GM19239 (cell line): Measurements from ENCODE around the gene GPR119.
"Not testable (repeated sequence)": the region's sequence is repeated elsewhere in the genome, so short reads cannot be mapped to it uniquely, and the experiment has no call there.

ENCODE experiments used
- DNase-seq: peaks from one replicate; pipeline ENCODE4 v3.0.0; 2011; ENCODE audit warnings: low spot score; ENCODE audit not compliant: insufficient read length
- FAIRE-seq: peaks from 2 replicates; lab custom pipeline; 2011; peaks lifted over from hg19 to GRCh38; lab: Jason Lieb, UNC

The GPR119 gene

GRCh38 chrX:130385520-130385919 lies at the start of gene GPR119:
Gene GPR119 (minus strand): TSS chrX:130385674. CDS start chrX:130385447, 227 bp downstream.
- FAIRE-seq (no peak), DNase-seq (no peak)

GRCh38 chrX:130429236-130429635 lies 43.8 kb upstream of the GPR119 start:
- not testable (repeated sequence) for FAIRE-seq

GRCh38 chrX:130426531-130426930 lies 41.1 kb upstream of the GPR119 start:
- FAIRE-seq: no peak
- no peak for DNase-seq

More at GRCh38 chrX:130429236-130429635, 43.8 kb upstream of the GPR119 start:
- DNase-seq: not testable (repeated sequence)

GRCh38 chrX:130419263-130419662 lies 33.8 kb upstream of the GPR119 start:
- DNase-seq (no peak), FAIRE-seq (peak; percentile 86)

- DNase-seq (no peak), FAIRE-seq (peak; percentile 80)
Observed at GRCh38 chrX:130418740-130419139, 33.3 kb upstream of the GPR119 start.

GRCh38 chrX:130418066-130418465 lies 32.6 kb upstream of the GPR119 start:
- peak; percentile 88 for FAIRE-seq

GRCh38 chrX:130416785-130417184 lies 31.3 kb upstream of the GPR119 start:
- FAIRE-seq (no peak), DNase-seq (no peak)

More at GRCh38 chrX:130418066-130418465, 32.6 kb upstream of the GPR119 start:
- no peak for DNase-seq

- FAIRE-seq (no peak), DNase-seq (no peak)
Observed at GRCh38 chrX:130415201-130415600, 29.7 kb upstream of the GPR119 start.

GRCh38 chrX:130414800-130415199 lies 29.3 kb upstream of the GPR119 start:
- no peak for FAIRE-seq
- DNase-seq: no peak

- DNase-seq (no peak), FAIRE-seq (no peak)
Observed at GRCh38 chrX:130413415-130413814, 27.9 kb upstream of the GPR119 start.

GRCh38 chrX:130402208-130402684 lies 16.8 kb upstream of the GPR119 start:
- FAIRE-seq: peak; percentile 82

GRCh38 chrX:130401415-130402207 lies 16.1 kb upstream of the GPR119 start, which contains the start of gene RBMX2:
Gene RBMX2 (plus strand): TSS chrX:130401987. CDS start chrX:130402033, 46 bp downstream.
- peak; percentile 96 for FAIRE-seq
- DNase-seq: peak; percentile 65

More at GRCh38 chrX:130402208-130402684, 16.8 kb upstream of the GPR119 start:
- no peak for DNase-seq

GRCh38 chrX:130395341-130395740 lies 9.9 kb upstream of the GPR119 start:
- DNase-seq (no peak), FAIRE-seq (no peak)

- peak; percentile 31 for FAIRE-seq
- DNase-seq: no peak
Observed at GRCh38 chrX:130393451-130394074, 8.1 kb upstream of the GPR119 start.

- FAIRE-seq (no peak), DNase-seq (no peak)
Observed at GRCh38 chrX:130386408-130386808, 934 bp upstream of the GPR119 start.

GRCh38 chrX:130378024-130378669 lies 7.3 kb downstream of the GPR119 start:
- DNase-seq (no peak), FAIRE-seq (no peak)

GRCh38 chrX:130376077-130376476 lies 9.4 kb downstream of the GPR119 start:
- no peak for DNase-seq
- FAIRE-seq: no peak

GRCh38 chrX:130352050-130352449 lies 33.4 kb downstream of the GPR119 start:
- not testable (repeated sequence) for DNase-seq, FAIRE-seq

- FAIRE-seq (no peak), DNase-seq (no peak)
Observed at GRCh38 chrX:130351567-130351966, 33.9 kb downstream of the GPR119 start.

- FAIRE-seq (no peak), DNase-seq (no peak)
Observed at GRCh38 chrX:130347321-130347720, 38.2 kb downstream of the GPR119 start.

- FAIRE-seq (no peak), DNase-seq (no peak)
Observed at GRCh38 chrX:130343411-130343810, 42.1 kb downstream of the GPR119 start.
